Kidney glomerular epithelial cell (primary cell): ENCODE data around the gene ANKRD44.
"Not testable (repeated sequence)": the region's sequence is repeated elsewhere in the genome, so short reads cannot be mapped to it uniquely, and the experiment has no call there.

Source experiments
- DNase-seq: peaks from one replicate; lab custom pipeline; 2025; lab: John Stamatoyannopoulos, UW

ANKRD44 gene

DNA sequence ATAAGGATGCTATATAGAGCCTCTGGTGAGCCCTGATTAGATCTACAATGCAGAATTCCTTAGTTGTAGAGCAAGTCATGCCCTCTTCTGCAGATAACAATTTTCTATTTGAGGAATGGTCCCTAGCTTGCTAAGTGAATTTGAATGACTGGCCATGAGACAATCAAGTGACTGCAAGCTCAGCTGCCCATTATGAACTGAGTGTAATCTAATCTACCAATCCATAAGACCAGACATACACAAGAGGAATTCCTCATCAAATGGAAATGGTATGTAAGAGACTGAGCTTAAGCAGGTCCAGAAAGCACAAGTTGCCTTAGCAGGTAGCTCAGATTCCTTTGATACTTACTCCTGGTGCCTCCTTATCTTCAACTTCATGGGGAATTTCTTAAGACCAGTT, 4.8 kb upstream of the ANKRD44 start:
- DNase-seq = no peak

DNA sequence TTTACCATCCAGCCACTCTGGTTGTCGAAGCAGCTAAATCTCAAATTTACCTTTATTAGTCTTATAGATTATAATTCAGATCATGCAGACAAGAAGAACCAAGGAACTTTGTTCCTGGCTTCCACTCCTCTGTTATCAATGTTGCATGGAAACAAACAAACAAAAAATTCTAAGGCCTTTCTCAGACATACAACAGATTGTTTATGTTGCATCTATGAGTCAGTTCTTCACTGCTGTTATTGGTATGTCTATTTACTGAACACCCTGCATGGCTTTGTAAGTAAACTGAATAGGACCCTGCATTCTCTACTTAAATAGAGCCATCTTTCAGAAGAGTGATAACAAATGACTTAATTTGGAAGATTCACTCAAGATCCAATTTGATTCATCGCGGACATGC, 1.6 kb upstream of the ANKRD44 start:
- DNase-seq = no peak

DNA sequence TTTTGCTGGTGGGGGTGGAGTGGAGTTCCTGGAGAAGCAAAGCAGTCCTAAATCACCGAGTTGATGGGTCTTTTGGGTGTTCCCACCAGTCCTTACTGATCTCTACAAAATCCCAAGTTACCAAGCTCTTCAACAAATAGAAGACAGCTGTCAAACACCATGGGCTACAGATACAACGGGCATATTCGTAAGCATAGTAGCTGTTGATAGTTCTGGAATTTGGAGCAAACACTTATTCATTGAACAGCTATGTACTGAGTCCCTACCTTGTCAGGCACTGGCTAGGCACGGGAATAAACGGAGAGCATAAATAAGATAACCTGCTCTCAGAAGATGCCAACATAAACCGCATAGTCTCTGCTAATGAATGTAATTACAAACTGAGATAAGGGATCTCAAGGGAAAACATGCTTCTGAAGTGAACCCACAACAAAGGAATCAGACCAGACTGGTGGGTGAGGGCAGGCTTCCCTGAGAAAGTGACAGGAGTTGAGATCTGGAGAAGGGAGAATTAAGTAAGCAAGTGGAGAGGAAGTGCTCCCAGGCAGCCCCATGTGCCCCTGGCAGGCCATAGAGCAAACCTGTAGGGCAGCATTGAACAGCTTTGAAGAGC, 947 bp upstream of the ANKRD44 start:
- DNase-seq = no peak

DNA sequence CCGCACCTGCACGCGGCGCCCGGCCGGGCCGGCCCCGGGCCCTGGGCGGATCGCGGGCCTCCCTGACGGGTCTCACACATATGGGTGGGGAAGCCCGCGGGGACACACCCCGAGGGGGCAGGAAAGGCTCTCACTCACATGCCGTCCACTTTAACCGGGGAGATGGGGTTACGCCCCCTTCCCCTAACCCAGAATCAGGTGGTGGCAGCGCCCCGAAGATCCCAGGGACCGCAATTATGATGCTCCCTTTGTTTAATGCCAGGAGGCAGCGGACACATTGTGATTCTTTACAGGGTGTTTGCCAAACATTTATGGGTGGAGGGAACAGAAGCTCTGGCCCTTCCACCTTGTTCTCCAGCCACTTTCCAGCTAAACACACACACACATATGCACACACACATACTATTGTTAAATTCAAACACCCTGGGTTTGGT, 424 bp upstream of the ANKRD44 start:
- no peak for DNase-seq

DNA sequence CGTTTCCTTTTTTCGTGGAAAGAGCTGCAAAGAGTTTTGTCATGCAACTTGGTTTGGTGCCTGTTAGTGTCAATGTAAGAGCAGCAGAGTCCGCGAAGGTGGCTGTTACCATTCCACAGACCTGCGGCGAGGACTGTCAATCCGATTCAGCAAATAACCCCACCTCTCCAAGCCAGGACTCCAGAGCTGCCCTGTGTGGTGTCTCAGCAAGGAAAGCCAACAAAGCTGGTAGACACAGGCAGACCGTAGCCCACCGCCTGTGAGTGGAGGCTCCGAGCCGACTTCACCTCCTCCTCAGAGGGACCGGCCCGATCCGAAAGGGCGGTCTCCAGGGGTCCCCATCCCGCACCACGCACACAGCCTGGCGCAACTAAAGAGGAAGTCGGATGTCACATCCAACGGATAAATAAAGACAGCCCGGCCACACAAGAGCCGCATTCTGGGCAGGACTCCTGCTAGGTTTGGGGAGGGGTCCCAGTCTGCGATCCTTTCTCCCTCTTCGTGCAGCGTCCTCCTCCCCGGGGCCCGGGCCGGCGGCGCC, 819 bp downstream of the ANKRD44 start:
- DNase-seq = no peak

DNA sequence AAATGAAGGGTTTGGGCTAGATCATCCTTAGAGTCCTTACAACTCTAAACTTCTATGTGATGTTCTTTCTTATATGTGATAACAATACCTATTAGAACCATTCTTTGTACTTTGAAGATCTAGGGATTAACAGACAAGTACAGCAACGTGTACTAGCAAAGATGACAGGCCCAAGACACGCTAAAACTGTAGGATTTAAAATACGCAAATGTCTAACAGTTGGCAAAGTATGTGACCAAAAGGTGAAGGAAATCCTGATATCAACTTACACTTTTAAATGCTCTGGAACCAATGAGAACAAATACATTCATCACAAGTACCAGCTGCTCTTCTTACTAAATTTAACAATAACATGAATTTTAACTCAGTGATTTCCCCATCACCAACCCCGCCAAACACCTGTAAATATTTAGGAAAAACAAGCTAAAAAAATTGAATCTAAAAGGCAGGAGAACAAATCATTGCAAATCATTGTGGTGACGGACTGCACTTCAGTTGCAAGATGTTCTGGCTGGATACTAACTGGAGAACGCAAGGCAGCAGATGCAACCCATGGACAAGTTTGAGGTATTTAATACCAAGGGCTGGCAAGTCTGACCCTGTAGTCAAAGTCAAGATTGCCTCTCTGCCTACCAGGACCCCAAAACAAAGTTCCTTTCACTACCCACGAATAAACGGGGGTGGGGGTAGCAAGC, 1.4 kb downstream of the ANKRD44 start:
- DNase-seq = no peak

DNA sequence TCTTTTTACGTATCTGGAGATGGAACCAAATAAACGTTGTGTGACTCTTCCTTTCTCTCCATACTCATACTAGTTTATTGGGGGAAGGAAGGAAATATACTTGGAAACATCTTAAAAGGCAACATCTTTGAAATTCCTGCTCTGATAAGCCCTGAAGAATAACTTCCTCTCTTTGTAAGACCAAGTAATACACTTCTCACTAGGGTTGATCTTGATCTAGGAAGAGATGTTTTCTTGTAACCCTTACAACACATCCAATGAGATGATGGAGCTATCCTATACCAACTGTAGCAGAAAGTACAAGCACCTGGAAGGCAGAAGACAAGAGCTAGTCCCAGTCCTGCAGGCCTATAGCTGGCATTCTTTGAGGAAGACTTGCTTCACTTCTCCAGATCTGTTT, 2.0 kb downstream of the ANKRD44 start:
- no peak for DNase-seq

DNA sequence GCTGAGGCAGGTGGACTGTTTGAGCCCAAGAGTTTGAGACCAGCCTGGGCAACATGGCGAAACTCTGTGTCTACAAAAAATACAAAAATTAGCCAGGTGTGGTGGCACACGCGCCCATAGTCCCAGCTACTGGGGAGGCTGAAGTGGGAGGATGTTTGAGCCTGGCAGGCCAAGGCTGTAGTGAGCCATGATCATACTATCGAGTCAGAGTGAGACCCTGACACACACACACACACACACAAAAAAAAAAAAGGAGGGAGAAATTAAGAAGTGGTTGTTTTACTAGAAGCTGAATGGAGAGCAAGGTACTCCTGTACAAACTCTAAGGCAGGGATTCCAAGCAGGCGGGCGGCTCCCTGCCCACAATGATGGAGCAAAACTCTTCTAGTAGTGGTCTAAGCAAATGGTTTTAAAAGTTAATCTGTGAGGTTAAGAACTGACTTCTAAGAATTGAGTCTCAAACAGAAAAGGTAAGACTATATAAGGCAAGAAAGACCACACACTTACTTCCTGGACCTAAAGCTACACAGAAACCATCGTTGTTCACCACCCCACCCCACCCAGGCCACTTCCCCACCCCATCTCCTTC, 2.6 kb downstream of the ANKRD44 start:
- no peak for DNase-seq

DNA sequence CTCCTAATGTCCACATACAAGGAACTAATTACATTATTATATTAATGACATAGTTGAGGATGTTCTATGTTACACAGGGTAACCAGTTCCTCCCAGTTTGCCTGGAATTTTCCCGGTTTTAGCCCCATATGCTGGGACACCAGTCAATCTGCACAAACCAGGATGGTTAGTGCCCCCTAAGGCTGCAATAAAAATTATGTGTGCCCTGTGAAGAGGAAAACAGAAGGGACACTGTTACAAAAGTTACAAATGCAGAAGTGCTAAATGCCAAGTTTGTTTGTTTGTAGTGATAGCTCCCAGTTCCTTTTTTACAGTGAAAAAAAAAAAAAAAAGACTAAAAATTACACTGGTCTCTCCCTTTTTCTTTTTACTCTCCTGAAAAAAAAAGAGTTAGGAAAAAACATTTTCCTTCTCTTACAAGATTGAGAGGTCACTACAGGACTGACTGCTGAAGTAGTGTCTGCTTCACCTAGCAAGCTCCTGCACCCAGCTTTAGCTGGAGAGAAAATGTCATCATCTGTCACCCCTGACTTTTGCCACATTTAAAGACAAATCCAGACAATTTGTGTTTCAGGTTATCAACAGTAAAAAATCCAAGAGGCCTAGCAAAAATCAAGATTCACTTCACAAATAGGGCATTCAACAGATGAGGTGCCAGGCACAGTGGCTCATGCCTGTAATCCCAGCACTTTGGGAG, 3.2 kb downstream of the ANKRD44 start:
- DNase-seq = no peak

DNA sequence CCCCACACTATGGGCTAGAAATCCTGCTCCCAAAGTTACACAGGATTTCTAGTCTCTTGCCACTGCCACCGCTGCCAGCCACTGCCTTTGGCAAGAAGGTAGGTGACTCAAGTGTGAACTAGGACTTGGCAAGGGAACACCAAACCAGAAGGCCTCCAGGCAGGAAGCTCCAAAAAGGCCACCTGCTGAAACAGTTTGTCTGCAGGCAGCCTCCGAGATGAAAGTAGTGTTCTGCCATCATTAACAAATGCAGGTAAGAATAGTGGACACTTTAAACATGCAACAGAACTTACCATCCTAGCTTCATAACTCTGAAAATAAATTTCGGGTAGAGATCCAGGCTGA, 3.9 kb downstream of the ANKRD44 start:
- DNase-seq = no peak

DNA sequence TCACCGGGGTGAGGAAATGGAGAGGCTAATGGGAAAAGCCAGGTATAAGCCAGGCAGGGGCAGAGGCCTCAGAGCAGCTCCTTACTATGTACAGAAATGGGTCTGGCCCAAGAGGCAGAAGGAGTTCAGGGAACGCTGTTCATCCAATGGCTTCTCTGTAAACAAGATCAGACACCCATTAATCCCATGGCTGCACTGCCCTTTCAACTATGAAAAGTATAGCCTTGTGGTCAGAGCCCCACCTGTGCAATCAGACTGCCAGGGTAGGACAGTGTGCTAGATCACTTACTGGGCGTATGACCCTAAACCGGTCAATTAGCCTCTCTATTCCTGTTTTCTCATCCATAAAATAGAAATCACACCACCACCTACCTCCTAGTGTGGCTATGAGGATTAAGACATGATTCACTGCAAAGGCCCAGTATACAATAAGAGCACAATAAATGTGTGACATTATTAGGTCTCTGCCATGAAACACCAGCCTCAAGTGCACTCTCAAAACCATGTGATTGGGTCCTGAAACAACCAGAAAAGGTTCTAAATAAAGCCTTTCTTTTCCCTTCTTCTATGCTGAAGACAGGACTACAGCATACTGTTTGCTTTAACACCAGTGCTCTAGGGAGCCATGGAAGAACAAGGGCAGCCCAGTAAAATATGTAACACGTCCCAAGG, 4.4 kb downstream of the ANKRD44 start:
- no peak for DNase-seq

DNA sequence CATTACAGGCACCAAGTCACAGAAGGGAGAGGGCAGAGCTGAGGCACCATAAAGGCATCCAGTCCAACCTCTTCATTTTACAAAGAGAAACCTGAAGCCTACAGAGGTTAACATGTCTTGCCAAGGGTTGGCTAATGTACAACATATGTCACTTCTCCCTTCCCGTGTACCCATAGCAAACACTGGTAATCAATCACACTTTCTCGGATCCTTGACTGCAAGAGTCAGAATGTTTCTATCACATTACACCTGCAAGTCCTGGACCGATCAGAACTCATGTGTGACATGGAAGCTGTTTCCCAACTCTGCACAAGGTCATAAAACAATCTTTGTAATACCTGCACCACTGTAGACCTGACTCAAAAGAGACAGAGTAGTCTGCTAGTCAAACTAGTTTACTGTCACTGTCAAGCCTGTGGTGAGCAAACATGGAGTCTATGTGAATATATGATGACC, 6.0 kb downstream of the ANKRD44 start:
- DNase-seq = no peak

DNA sequence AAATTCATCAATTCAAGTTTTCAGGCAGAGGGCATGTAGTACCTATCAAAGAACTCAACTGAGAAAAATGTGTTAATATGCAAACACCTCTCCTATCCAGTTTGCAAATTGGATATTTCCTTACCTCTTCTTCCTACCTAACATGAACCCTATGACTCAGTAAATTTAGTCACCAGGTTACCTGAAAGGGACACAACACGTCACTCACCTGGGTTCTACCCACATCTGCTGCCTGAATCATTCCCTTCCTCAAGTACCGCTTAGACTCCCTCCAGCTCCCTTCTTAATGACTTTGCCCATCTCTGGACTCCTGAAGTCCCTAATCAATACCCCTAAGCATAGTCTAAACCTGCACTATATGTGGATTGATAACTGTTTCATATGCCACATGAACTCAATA, 10.4 kb downstream of the ANKRD44 start:
- DNase-seq = no peak

DNA sequence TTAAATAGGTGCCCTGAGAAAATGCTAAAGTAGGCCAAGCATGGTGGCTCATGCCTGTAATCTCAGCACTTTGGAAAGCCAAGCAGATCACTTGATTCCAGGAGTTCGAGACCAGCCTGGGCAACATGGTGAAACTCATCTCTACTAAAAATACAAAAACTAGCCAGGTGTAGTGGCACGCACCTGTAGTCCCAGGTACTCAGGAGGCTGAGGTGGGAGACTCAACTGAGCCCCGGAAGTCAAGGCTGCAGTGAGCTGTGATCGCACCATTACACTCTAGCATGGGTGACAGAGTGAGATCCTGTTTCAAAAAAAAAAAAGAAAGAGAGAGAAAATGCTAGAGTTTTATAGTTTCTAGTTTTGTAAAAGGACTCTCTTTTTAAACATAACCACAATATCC, 12.0 kb downstream of the ANKRD44 start:
- no peak for DNase-seq

DNA sequence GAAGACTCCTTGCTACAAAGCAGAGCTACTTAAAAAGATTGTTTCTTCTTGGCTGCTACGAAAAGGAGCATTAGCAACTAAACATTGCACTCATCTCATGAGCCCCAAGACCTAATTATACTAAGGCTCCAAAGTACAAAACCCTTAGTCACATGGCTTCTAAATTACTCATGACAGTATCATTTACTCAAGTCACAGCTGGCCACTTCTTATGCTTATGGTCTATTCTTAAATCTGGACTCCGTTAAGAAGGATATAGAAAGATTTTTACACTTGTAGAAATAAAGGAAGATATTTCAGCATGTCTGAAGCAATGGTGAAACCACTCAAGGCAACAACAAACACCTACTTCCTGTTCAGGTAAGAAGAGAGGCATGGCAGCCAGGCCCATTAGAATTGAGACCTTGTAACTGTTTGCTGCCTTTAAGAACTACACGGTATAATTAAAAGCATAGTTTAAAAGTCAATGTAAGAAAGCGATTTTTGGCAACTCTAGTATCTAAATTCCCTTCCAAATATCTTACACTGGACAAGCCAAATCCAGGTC, 12.7 kb downstream of the ANKRD44 start:
- DNase-seq = no peak

DNA sequence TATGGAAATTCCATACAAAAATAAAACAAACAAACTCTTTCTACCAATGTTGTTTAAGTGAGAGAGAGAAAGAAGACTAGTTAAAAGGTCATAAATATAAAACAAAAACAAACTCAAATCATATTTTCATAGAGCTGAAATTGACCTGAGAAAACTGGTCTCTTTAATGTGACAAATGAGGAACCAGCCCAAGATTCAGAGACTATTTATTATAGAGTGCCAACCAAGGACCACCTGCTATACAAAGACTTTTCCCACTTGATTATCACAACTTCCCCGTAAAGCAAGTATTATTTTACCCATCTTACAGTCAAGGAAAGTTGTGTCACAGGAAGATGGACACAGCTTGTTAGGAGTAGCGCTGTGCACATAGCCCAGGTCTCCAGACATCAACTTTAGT, 13.3 kb downstream of the ANKRD44 start:
- no peak for DNase-seq

DNA sequence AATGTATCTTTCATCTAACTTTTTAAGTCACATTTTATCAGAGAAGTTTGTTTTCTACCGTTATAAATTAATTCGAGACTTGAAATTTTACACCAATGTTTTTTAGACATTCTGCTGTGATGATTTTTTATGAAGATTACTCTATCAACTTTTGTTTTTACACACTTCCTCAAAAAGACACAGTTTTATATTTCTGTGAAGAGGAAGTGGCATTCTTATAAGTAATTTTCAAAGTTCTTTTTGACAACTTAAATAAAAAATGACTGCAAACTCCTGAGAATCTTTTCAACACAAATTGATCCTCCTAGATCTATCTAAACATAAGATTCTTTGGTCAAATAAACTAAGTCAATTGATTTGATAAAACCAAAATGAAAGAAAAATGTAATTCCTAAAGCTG, 13.7 kb downstream of the ANKRD44 start:
- DNase-seq = no peak

DNA sequence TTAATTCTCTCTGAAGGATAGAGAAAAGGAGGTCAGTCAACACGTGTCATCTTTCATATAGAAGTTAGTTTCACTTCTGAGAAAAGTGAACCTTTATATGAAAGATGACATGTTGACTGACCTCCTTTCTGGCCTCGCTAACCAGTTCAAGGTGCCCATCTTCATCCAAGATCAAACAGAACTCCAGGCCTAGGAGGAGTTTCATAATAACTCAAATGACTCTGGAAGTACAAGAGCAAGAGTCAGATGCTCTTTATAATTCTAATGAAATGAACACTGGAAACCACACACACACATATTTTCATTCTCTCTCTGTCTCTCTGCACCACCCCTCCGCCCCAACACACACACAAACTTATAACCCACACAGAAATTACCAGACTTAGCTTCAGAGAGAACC, 16.3 kb downstream of the ANKRD44 start:
- DNase-seq = no peak

DNA sequence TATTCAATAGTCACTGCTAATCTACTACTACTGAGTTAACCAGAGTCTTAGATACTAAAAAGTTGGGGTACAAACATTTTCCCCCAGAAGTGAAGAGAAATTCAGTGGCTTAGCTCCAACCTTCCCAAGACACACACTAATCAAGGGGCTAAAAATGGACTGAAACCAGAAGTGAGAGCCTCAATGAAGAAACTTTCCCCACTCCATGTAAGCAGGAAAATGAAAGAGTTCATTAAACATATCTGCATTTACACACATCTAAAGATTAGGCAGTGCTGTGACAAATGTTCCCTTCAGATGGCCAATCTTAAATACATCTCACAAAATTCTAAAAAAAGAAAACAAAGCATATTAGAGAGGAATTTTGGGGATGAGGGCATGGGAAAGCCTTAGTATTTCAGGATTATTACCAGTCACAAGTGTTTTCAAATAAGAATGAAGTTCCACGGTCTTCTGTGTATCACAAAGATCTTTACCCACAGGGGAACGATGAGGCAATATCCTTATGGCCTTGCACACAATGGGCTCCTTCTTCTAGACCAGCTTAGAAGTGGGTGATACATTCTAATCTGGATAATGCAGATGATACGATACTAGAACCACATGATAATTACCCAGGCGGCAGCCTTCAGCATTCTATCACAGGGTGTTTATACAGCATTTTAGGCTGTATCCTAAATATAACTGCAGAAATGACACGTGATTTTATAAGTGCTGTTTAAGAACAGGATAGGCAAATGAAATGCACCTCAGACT, 17.1 kb downstream of the ANKRD44 start:
- DNase-seq = no peak

DNA sequence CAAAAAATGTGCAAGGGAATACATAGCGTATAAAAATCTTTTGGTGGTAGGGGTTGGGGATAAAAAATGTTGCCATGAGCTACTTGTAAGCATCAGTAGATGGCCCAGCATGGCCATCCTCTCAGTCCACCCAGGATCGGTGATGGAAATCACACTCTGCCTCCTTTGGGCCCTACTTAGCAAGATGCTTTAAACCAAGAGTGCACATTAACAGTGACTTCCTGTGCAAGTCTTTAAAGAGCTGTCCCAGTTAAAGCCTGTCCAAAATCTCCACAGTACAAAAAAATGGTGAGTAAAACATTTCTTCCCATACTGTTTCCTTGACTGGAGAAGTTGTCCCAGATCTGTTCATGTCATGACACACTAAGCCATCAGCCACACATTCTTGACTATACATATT, 18.0 kb downstream of the ANKRD44 start:
- DNase-seq = no peak

DNA sequence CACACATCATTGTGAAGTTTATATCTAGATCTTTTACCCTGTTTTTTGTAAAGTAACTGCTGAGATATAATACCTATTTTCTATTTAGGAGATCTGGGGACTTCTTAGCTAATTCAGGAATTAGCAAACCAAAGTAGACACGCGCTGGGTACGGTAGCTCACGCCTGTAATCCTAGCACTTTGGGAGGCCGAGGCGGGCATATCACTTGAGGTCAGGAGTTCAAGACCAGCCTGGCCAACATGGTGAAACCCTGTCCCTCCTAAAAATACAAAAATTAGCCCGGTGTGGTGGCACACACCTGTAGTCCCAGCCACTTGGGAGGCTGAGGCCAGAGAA, 23.0 kb downstream of the ANKRD44 start:
- DNase-seq = not testable (repeated sequence)
